Naive B cell (primary cell): Measurements from ENCODE around the gene SMYD3. TPM values are rescaled to one million over a fixed set of nuclear protein-coding genes. Genes with fewer than 3 reads are reported as not detected.
"Not testable (repeated sequence)": the region's sequence is repeated elsewhere in the genome, so short reads cannot be mapped to it uniquely, and the experiment has no call there.

Experiments used
- ATAC-seq, 2 donors: fragments of 150-1000 bp; cut with Tn5 transposase; 2 replicates each; pipeline ENCODE4 v1.10.0; 2021; ENCODE audit warnings: low read depth in 2 of 2, mild to moderate bottlenecking in 2 of 2, moderate library complexity in 2 of 2
- DNase-seq: peaks from one replicate; pipeline ENCODE4 v3.0.0; 2022
- H3K27ac Mint-ChIP-seq, 6 donors: one replicate each; pipeline ENCODE4 v1.8.0; 2020 to 2022; ENCODE audit warnings: mild to moderate bottlenecking in 6 of 6, mixed read lengths in 6 of 6, moderate library complexity in 5 of 6, inconsistent platforms in 2 of 6
- H3K27me3 Mint-ChIP-seq, 3 donors: one replicate each; pipeline ENCODE4 v1.8.0; 2021 to 2022; ENCODE audit warnings: mixed read lengths in 3 of 3, mild to moderate bottlenecking in 1 of 3
- H3K36me3 Mint-ChIP-seq, 2 donors: one replicate each; pipeline ENCODE4 v1.8.0; 2020 to 2022; ENCODE audit warnings: mixed read lengths in 2 of 2, inconsistent platforms in 1 of 2, mild to moderate bottlenecking in 1 of 2
- H3K4me1 Mint-ChIP-seq, 3 donors: one replicate each; pipeline ENCODE4 v1.8.0; 2020 to 2022; ENCODE audit warnings: mixed read lengths in 3 of 3, inconsistent platforms in 1 of 3, mild to moderate bottlenecking in 1 of 3, moderate library complexity in 1 of 3
- H3K4me3 Mint-ChIP-seq, 8 donors: one replicate each; pipeline ENCODE4 v1.8.0; 2020 to 2022; ENCODE audit warnings: mild to moderate bottlenecking in 8 of 8, mixed read lengths in 8 of 8, moderate library complexity in 8 of 8, inconsistent platforms in 2 of 8
- H3K9me3 Mint-ChIP-seq, 7 donors: one replicate each; pipeline ENCODE4 v1.8.0; 2020 to 2022; ENCODE audit warnings: mixed read lengths in 7 of 7, mild to moderate bottlenecking in 5 of 7, inconsistent platforms in 2 of 7, moderate library complexity in 1 of 7
- polyA plus RNA-seq, 6 donors: library from polyadenylated mRNA; unstranded; fragments of 300-500 nt; fragmentation: Illumina TruSeq; gene quantifications; one replicate each; pipeline ENCODE4 v1.2.3, GENCODE V29; 2021; ENCODE audit warnings: low read depth in 6 of 6

Gene SMYD3
- polyA plus RNA-seq, 6 donors from 2014 or later: 15.8 to 27.3 (median 19.5) TPM

GRCh38 chr1:245971076-245971710, 535.9 kb downstream of the SMYD3 start:
- not testable (repeated sequence) for H3K36me3 Mint-ChIP-seq, H3K4me3 Mint-ChIP-seq, H3K4me1 Mint-ChIP-seq, H3K27ac Mint-ChIP-seq, H3K27me3 Mint-ChIP-seq, H3K9me3 Mint-ChIP-seq, ATAC-seq, DNase-seq

DNA sequence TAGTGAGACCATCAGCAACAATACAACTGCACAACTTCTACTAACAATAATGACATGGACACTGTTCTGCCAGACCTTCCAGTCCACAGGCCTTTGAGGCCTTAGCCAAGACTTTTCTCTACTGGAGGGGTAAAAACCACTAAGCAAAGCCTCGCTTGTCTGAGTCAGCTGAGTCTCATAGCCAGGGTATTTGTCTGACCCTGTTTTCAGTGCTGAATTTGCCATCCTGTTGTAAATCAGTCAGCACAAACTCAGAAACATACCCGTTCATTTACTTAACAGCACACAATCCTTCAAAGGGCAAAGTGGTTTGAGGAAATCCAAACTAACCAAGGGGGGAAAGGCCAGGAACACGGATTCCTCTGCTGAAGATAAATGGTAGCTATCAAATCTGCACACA, 537.8 kb downstream of the SMYD3 start:
- ATAC-seq (no peak), DNase-seq (no peak)
- H3K4me3 Mint-ChIP-seq: no peak overlapping the region
- H3K9me3 Mint-ChIP-seq: peaks cover 0 to 6% (median 0%) of the 10 kb centered on the region in 7 donors
- no peaks in the 10 kb centered on the region for H3K27me3 Mint-ChIP-seq
- H3K36me3 Mint-ChIP-seq: peaks cover 0 to 4% of the 10 kb centered on the region in 2 donors
- no peak overlapping the region for H3K27ac Mint-ChIP-seq
- H3K4me1 Mint-ChIP-seq: no peaks in the 10 kb centered on the region

- no peak for DNase-seq
- Mint-ChIP-seq H3K36me3 (peaks cover 0 to 4% of the 10 kb centered on the region in 2 donors), H3K27me3 (no peaks in the 10 kb centered on the region), H3K4me1 (no peaks in the 10 kb centered on the region), H3K9me3 (peaks cover 0 to 6% (median 0%) of the 10 kb centered on the region in 7 donors), H3K27ac (no peak overlapping the region), H3K4me3 (peak overlapping the region in 1 of 8 donors; percentile 11)
- no peak for ATAC-seq
Measured at GRCh38 chr1:245968775-245969174, 538.3 kb downstream of the SMYD3 start.

GRCh38 chr1:245965398-245965797, 541.7 kb downstream of the SMYD3 start:
- DNase-seq (no peak), ATAC-seq (no peak)
- Mint-ChIP-seq H3K27me3 (no peaks in the 10 kb centered on the region), H3K27ac (peak overlapping the region in 1 of 6 donors; percentile 34), H3K4me1 (no peaks in the 10 kb centered on the region), H3K4me3 (no peak overlapping the region), H3K9me3 (no peaks in the 10 kb centered on the region), H3K36me3 (peaks cover 0 to 4% of the 10 kb centered on the region in 2 donors)

- peaks cover 0 to 4% of the 10 kb centered on the region in 2 donors for H3K36me3 Mint-ChIP-seq
Measured at GRCh38 chr1:245963649-245964048, 543.4 kb downstream of the SMYD3 start.

GRCh38 chr1:245962453-245962852, 544.6 kb downstream of the SMYD3 start:
- H3K27ac Mint-ChIP-seq: no peak overlapping the region

More at GRCh38 chr1:245963649-245964048, 543.4 kb downstream of the SMYD3 start:
- Mint-ChIP-seq H3K4me3 (no peak overlapping the region), H3K27ac (peak overlapping the region in 1 of 6 donors; percentile 50), H3K4me1 (no peaks in the 10 kb centered on the region), H3K9me3 (no peaks in the 10 kb centered on the region), H3K27me3 (no peaks in the 10 kb centered on the region)
- no peak for DNase-seq
- ATAC-seq: no peak

DNA sequence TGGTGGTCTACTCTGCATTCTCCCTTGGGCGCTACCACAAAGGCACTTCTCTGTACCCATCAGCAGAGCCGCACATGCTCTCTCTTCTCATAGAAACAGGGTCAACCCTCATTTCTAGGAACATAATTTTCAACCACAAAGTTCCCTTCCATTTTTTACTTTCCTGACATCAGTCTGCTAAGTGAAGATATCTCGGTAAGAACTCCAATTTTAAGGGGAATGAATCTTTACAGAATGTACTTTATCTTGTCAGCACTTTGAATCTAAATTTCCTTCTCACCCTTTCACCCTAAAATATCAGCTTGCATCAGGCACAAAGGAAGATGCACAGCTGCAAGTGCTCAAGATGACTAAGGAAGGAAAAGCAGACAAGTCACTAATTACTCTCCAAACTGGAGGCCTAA, 545.9 kb downstream of the SMYD3 start:
- ATAC-seq (no peak), DNase-seq (no peak)
- no peaks in the 10 kb centered on the region for H3K4me1 Mint-ChIP-seq
- H3K9me3 Mint-ChIP-seq: no peaks in the 10 kb centered on the region
- no peaks in the 10 kb centered on the region for H3K36me3 Mint-ChIP-seq
- no peak overlapping the region for H3K4me3 Mint-ChIP-seq
- no peaks in the 10 kb centered on the region for H3K27me3 Mint-ChIP-seq
- no peak overlapping the region for H3K27ac Mint-ChIP-seq

More at GRCh38 chr1:245962453-245962852, 544.6 kb downstream of the SMYD3 start:
- no peaks in the 10 kb centered on the region for H3K27me3 Mint-ChIP-seq
- H3K9me3 Mint-ChIP-seq: no peaks in the 10 kb centered on the region
- DNase-seq (no peak), ATAC-seq (no peak)
- no peaks in the 10 kb centered on the region for H3K4me1 Mint-ChIP-seq
- no peaks in the 10 kb centered on the region for H3K36me3 Mint-ChIP-seq
- H3K4me3 Mint-ChIP-seq: no peak overlapping the region

DNA sequence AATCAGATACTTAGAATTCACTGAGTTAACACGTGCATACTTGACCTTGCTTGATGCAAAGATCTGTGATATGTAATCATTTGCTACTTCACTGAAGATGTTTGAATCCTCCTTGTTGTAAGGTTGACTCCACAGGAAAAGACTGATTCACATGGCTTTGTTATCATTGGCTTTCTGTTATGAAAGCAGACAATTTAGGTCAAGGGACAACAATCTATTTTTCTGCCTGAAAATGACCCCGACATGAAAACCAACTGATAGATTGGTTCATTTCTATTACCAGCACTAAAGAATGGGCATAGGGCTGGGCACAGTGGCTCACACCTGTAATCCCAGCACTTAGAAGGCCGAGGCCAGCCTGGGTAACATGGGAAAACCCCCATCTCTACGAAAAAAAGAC, 546.9 kb downstream of the SMYD3 start:
- Mint-ChIP-seq H3K27me3 (no peaks in the 10 kb centered on the region), H3K36me3 (no peaks in the 10 kb centered on the region), H3K4me3 (no peak overlapping the region), H3K9me3 (no peaks in the 10 kb centered on the region), H3K27ac (no peak overlapping the region), H3K4me1 (peaks cover 0 to under 1% (median 0%) of the 10 kb centered on the region in 3 donors)
- DNase-seq (no peak), ATAC-seq (no peak)

GRCh38 chr1:245958016-245958415, 549.1 kb downstream of the SMYD3 start:
- no peaks in the 10 kb centered on the region for H3K27me3 Mint-ChIP-seq
- no peak overlapping the region for H3K4me3 Mint-ChIP-seq
- no peaks in the 10 kb centered on the region for H3K9me3 Mint-ChIP-seq
- H3K27ac Mint-ChIP-seq: no peak overlapping the region
- DNase-seq (no peak), ATAC-seq (no peak)
- H3K36me3 Mint-ChIP-seq: no peaks in the 10 kb centered on the region
- peaks cover 6 to 14% (median 11%) of the 10 kb centered on the region in 3 donors for H3K4me1 Mint-ChIP-seq

- Mint-ChIP-seq H3K36me3 (no peaks in the 10 kb centered on the region), H3K4me1 (peaks cover 11 to 14% (median 12%) of the 10 kb centered on the region in 3 donors), H3K9me3 (no peaks in the 10 kb centered on the region), H3K27ac (no peak overlapping the region), H3K27me3 (no peaks in the 10 kb centered on the region), H3K4me3 (no peak overlapping the region)
- ATAC-seq (no peak), DNase-seq (no peak)
Measured at GRCh38 chr1:245957427-245957826, 549.7 kb downstream of the SMYD3 start.

GRCh38 chr1:245956225-245956624, 550.9 kb downstream of the SMYD3 start:
- H3K9me3 Mint-ChIP-seq: no peaks in the 10 kb centered on the region
- no peaks in the 10 kb centered on the region for H3K27me3 Mint-ChIP-seq
- peaks cover 14 to 22% (median 22%) of the 10 kb centered on the region in 3 donors for H3K4me1 Mint-ChIP-seq
- no peaks in the 10 kb centered on the region for H3K36me3 Mint-ChIP-seq
- H3K4me3 Mint-ChIP-seq: no peak overlapping the region
- ATAC-seq (peak; percentile 33 to 45), DNase-seq (peak; percentile 12)
- H3K27ac Mint-ChIP-seq: no peak overlapping the region

GRCh38 chr1:245953876-245954660, 553.0 kb downstream of the SMYD3 start:
- Mint-ChIP-seq H3K4me1 (peaks cover 14 to 25% (median 22%) of the 10 kb centered on the region in 3 donors), H3K4me3 (peak overlapping the region; percentile 66 to 89 (median 78)), H3K27ac (peak overlapping the region; percentile 64 to 96 (median 92)), H3K36me3 (peaks cover 0 to 8% of the 10 kb centered on the region in 2 donors), H3K27me3 (no peaks in the 10 kb centered on the region), H3K9me3 (no peaks in the 10 kb centered on the region)
- ATAC-seq (peak; percentile 66 to 75), DNase-seq (peak; percentile 14)

- ATAC-seq (no peak), DNase-seq (no peak)
- Mint-ChIP-seq H3K36me3 (peaks cover 0 to 8% of the 10 kb centered on the region in 2 donors), H3K4me1 (peaks cover 14 to 25% (median 22%) of the 10 kb centered on the region in 3 donors), H3K27me3 (no peaks in the 10 kb centered on the region), H3K27ac (peak overlapping the region; percentile 46 to 96 (median 78)), H3K9me3 (no peaks in the 10 kb centered on the region), H3K4me3 (peak overlapping the region in 6 of 8 donors; percentile 22 to 82 (median 62))
Measured at GRCh38 chr1:245952383-245953026, 554.6 kb downstream of the SMYD3 start.
